ENCODE results near the gene MACROH2A1.

GRCh38 chr5:135296900-135297816 lies 101.9 kb downstream of the MACROH2A1 start:
- no peak for TF ChIP-seq POLR2A (IDR thresholded peaks at IDR 0.05)
- no peak for TF ChIP-seq CTCF (IDR thresholded peaks at IDR 0.05)
- TF ChIP-seq POLR2AphosphoS5 (IDR thresholded peaks at IDR 0.05): no peak
